ENCODE data around the gene GLTPD2.

Gene GLTPD2

DNA sequence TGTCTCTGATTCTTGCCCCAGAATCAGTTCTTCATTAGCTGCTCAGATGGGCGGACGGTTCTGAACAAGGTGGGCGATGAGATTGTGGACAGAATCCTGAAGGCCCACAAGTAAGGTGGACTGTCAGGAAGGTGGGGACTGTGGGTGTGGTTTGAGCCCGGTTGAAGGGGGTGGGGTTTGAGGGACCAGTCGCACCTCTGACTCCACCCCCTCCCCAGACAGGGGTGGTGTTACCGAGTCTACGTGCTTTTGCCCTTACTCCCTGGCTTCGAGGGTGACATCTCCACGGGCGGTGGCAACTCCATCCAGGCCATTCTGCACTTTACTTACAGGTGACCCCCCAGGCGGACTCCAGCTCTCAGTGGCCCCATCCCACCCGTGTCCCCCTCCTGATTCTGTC is 29.5 kb downstream of the GLTPD2 start:
- TF ChIP-seq, protein P1, sequence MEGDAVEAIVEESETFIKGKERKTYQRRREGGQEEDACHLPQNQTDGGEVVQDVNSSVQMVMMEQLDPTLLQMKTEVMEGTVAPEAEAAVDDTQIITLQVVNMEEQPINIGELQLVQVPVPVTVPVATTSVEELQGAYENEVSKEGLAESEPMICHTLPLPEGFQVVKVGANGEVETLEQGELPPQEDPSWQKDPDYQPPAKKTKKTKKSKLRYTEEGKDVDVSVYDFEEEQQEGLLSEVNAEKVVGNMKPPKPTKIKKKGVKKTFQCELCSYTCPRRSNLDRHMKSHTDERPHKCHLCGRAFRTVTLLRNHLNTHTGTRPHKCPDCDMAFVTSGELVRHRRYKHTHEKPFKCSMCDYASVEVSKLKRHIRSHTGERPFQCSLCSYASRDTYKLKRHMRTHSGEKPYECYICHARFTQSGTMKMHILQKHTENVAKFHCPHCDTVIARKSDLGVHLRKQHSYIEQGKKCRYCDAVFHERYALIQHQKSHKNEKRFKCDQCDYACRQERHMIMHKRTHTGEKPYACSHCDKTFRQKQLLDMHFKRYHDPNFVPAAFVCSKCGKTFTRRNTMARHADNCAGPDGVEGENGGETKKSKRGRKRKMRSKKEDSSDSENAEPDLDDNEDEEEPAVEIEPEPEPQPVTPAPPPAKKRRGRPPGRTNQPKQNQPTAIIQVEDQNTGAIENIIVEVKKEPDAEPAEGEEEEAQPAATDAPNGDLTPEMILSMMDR (conservative IDR thresholded peaks at IDR 0.05), result no peak
- TF ChIP-seq ZFX (IDR thresholded peaks at IDR 0.05), result no peak
- H3K27ac ChIP-seq, result no peak overlapping the region

DNA sequence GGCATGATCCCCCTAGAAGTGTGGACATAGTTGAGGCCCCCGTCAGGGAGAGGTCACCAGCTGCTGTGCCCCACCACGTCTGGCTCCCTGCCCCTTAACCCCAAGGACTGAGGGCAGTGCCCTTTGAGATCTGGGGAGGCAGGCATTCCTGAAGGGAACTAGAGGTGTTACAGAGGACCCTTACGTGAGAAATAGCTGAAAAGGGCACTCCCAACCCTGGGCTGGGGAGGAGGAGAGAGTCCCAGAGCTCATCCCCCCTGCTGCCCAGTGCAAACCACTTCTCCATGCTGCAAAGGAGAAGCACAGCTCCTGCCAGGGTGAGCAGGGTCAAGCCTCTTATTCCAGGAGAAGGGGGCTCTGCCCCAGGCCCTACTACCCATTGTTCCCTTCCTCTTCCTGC is 34.1 kb downstream of the GLTPD2 start:
- H3K27ac ChIP-seq, result no peak overlapping the region
- TF ChIP-seq, protein P1 (conservative IDR thresholded peaks at IDR 0.05), result no peak
- no peak for TF ChIP-seq ZFX (IDR thresholded peaks at IDR 0.05)

DNA sequence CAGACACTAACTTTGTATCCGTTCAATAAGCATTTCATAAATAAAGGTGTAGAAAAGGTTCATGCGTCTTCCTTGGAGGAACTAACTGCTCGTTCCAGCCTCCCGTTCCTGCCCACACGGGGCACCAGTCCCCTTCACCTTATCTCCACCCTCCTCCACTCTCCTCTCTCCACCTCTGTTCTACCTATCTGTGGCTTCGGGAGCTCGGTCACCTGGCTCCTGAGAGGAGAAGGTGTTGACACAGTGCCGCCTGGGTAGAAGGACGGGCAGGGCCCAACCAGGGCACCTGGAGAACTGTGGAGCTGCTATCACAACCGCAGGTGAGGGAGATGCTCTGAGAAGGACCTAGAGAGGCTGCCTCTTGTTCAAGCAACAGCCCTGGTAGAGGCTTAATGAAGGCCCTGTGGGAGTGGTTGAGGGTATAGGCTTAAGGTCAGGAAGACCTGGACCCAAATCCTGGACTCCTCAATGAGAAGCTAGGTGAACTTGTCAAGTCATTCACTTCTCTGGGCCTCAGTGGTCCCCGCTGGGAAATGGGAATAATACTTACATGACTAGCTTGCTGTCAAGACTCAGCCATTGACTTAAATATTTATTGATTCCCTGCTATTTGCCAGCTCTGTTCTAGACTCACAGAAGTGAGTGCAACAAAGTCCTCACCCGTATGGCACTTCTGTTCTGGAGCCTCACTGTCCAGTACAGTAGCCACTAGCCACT is 34.8 kb downstream of the GLTPD2 start:
- no peak for TF ChIP-seq ZFX (IDR thresholded peaks at IDR 0.05)
- H3K27ac ChIP-seq, result no peak overlapping the region

DNA sequence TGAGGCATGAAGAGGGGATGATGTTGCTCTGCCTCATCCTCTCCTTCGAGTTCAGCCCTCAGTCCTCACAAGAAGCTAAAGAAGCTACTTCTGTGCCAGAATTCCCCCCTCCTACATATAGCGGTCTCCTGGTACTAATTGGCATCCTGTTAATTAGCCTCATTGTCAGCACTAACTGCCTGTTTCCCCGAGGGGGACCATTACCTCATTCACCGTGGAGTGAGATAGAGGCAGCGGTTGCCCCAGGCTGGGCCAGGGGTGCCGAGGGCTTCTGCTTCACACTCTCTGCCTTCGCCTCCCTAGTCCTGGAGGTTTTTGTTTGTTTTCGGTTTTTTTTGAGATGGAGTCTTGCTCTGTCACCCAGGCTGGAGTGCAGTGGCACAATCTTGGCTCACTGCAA is 38.6 kb downstream of the GLTPD2 start:
- no peak overlapping the region for H3K27ac ChIP-seq
- no peak for TF ChIP-seq ZFX (IDR thresholded peaks at IDR 0.05)
- TF ChIP-seq, protein P1 (conservative IDR thresholded peaks at IDR 0.05), result no peak

DNA sequence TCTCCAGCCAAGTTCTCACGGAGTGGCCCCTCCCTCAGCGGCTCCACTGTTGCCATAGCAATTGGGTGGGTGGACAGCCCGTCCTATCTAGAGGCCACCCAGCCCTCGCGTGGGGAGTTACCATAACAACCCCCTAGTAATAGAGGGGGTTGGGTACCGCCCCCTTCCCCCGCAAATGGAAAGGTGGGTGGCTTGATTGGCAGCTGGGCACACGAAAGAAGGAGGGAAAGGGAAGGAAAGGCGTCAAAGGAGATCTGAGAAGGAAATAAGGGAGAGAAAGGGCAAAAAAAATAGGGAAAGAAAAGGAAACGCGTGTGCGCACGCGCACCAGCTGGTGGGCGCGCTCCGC is 44.0 kb downstream of the GLTPD2 start:
- peak overlapping the region; percentile 94 for H3K27ac ChIP-seq

DNA sequence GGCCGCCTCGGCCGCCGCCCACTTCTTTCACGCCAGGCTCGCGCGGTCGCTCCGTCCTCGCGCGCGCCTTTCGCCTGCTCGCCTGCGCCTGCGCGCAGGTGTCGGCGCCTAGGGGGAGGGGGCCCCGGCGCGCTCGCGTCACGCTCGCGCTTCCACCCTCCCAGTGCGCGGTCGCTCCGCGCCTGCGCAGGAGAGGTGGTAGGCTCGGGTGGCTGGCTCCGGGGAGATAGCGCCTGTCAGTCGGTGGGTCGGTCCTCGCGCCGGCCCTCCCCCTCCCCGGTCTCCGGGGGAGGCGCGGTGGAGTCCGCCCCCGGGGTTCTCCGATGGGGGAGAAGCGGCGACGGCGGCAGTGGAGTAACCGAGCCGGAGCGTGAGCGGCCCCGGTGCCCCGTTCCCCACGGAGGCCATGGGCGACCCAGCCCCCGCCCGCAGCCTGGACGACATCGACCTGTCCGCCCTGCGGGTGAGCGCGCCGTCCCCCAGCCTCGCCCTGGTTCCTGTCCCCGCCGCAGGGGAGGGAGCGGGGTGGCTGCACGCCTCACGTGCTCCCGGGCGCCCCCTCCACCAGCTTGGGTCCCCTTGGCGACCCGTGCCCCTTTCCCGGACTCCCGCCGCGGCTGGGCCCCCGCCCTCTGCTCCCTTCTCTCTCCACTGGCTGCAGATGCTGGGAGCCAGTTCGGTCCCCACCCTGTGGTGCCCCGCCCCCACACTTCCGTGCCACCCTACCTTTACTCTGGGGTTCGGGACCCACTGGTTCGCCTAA is 44.6 kb downstream of the GLTPD2 start, which contains the start of gene MINK1:
MINK1 (plus strand) TSS at position 163 of the 763 bp plus-strand sequence; CDS start at position 407, 244 bp downstream.
- peak within 1 kb of the TSS; percentile 94 for H3K27ac ChIP-seq
- no peak for TF ChIP-seq ZFX (IDR thresholded peaks at IDR 0.05)
- TF ChIP-seq, protein P1 (conservative IDR thresholded peaks at IDR 0.05), result no peak

DNA sequence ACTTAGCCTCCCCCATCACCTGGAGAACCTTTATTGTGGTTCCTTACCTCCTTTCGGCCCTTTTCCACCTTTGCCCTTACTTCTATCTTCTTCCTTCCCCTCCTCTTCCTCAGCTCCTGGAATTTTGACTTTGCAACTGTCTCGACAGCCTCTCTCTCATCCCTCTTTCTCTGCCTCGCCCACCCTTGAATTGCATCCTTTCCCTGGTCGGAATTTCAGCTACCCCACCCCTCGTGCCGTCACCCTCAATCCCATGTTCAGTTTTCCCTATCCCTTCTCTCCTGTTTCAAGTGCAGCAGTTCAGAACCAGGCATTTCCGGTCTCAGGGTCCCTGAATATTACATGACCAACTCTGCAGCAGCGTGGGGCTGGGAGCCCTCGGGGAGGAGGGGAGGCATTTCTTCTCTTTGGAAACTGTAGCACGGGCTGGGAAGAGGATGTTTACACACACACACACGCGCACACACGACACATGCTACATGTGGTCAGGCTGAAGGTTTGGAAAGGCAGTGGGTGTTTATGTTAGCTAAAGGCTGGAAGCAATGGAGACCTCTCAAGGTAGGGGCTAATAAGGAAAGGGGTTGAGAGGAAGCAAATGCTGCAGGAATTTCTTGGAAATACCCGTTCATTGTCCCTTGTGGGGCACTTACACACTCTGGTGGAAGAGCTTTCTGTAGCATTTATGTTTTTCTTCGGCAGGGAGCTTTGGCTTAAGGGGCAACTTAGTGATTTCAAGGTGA is 45.3 kb downstream of the GLTPD2 start:
- H3K27ac ChIP-seq, result peak overlapping the region; percentile 94

DNA sequence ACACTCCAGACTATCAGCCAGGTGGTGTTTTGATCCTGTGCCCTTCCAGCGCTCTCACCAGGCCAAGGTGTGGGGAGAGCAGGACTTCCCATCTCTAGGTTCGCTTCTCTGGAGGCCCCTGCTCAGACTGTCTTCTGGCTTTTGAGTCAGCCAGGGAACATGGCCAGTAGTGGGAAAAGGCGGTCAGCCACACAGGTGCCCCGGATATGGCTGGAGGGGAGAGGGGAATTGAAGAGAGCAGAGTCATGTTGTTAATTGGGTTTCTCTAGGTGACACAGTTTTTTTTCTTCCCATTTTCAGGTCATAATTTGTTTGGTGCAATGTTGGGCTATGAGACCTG is 45.9 kb downstream of the GLTPD2 start:
- TF ChIP-seq, protein P1 (conservative IDR thresholded peaks at IDR 0.05), result no peak
- TF ChIP-seq ZFX (IDR thresholded peaks at IDR 0.05), result no peak
- peak overlapping the region; percentile 94 for H3K27ac ChIP-seq

More for the DNA sequence above, 45.3 kb downstream of the GLTPD2 start:
- no peak for TF ChIP-seq ZFX (IDR thresholded peaks at IDR 0.05)
- TF ChIP-seq, protein P1 (conservative IDR thresholded peaks at IDR 0.05), result no peak

Measured in C4-2B (cell line).